ENCODE data around the gene PTCD1.

DNA sequence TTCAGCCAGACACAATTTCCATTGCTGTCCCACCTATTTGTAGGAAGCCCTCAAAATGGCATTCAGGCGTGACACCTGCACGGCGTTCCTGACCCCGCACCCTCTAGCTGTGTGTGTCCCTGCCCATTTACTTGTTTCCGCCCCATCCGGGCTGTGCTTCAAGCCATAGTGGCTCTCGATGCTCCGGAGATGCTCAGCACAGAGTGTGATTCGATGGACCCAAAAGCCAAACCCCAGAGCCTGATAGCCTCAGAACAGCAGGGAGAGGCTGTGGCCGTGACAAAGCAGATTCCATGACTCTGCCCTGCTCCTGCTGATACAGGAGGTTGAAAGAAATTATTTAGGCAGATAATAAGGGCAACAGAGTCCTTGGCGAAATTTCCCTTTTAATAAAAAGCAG is 16.4 kb downstream of the PTCD1 start:
- peak; percentile 36 to 55; a peak in 3 of 4 replicates for TF ChIP-seq NRF1 (conservative IDR thresholded peaks at IDR 0.05 in 1 of 2, IDR thresholded peaks at IDR 0.05 in 1 of 2)
- no peak for TF ChIP-seq ARHGAP35 (IDR thresholded peaks at IDR 0.05; ENCODE audit: partially characterized antibody)
- no peak for TF ChIP-seq ELF4 (CRISPR knock-in tag; IDR thresholded peaks at IDR 0.05)
- TF ChIP-seq, protein P1, sequence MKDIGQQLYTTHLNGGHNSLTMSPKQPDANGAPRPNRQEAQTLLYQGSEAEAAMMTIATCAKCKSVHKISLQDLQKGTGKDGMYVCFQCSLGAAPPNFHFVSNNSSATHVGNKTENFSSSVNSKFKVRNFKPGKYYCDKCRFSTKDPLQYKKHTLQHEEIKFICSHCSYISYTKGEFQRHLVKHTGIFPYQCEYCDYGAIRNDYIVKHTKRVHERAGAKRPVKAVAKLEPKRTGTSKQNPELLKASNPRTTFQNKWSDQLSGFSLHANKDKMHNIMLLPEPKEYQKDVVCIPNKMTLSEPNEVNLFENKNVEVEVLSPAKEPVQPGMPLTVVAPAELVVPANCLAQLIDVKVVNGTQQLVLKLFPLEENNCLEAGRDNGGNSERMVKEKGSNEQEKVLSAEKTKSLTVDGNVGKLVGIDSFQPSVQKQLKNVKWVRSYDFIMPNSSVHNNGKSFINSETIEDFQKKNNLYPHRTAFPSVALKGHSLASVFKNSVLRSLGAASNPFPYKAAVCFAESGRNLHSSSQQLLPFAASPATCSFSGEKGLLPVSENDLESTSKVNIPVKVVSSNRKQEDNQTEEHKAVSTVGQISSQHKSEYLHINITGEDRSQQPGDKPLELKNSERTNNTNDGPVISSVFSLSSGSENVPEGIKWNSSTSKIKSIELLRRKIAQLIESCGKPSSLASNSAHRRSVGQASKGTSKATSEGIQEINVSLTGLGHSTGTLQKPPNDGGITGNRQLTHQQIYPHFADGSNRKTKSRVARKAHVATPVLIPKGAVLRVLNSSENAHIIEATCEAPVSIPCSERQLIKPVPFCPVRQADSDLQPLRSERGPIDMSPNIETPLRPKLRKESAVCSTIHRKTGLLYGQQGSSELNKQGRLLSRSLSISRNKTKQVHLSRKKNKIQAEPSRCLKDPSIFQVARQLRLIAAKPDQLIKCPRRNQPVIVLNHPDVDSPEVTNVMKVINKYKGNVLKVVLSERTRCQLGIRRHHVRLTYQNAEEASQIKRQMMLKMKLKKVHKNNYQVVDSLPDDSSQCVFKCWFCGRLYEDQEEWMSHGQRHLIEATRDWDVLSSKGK (CRISPR knock-in tag; IDR thresholded peaks at IDR 0.05), result no peak
- no peak for TF ChIP-seq KDM1A (IDR thresholded peaks at IDR 0.05)
